Effector CD8-positive, alpha-beta T cell (primary cell): ENCODE measurements around the gene UBXN1.

ENCODE experiments used
- DNase-seq: peaks from one replicate; lab custom pipeline; 2025; lab: John Stamatoyannopoulos, UW

Gene UBXN1

DNA sequence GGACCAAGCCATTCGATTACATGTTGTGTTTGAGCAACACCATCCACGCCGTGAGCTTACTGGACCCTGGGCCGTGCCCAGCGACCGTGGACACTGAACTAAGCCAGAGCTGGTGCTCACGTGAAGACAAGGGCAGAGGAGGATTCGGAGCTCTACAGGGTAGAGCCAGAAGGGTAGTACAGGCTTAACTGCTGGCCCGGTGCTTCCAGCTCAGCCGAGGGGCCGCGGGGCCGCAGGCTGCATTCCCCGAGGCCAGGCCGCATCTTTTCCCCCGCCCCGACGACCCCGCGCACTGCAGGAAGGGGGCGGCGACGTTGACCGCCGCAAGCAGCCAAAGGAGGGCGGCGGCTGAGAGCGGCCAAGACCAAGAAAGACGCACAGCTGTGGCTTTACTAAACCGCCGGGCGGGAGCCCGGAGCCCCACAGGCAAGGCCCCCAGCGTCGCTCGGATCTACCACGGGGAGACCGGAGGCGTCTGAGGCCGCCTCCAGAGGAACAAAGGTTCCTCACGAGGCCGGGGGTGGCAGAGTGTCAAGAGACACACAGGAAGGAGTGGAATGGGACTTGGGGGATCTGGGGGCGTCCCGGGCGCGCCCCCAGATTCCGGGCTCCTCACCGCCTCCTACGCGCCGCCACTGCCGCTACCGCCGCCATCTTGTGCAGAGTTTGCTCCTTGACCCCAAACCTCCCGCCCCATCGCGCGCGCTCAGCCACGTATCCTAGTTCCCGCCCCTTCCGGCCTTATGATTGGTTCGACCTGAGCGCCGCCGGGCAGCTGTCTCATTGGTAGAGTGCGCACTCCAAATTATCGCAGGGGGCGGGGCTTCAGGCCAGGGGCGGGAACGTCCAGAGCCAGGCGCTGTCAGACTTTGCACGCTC lies 32.7 kb downstream of the UBXN1 start, which contains the start of gene GANAB:
Gene GANAB (minus strand): TSS at position 668 of the 879 bp plus-strand sequence. CDS start 14 bp downstream, at position 654.
- peak; percentile 99 for DNase-seq

DNA sequence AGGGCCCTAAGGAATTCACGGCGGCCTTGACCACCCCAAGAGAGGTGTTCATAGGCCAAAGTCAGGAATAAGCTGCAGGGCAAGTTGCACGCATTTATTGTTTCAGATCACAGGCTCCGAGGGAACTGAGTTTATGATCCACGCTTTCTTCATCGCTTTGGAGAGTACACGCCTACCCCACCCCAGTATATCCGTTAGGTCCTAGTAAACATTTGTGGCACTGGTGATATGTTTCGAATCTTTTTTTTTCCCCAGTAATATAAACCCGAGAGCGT lies 33.3 kb downstream of the UBXN1 start:
- DNase-seq = no peak

DNA sequence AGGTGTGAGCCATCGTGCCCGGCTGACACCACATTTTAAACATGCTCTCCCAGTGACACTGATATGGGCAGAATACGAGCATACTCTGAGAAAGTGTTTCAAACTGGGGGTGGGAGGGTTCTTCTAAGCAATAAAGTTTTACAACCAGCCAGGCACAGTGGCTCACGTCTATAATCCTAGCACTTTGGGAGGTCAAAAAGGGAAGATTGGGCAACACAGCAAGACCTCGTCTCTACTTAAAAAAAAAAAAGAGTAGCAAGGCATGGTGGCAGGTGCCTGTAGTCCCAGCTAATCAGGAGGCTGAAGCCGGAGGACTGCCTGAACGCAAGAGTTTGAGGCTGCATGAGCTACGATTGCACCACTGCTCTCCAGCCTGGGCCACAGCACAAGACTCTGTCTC lies 34.7 kb downstream of the UBXN1 start:
- DNase-seq = no peak

DNA sequence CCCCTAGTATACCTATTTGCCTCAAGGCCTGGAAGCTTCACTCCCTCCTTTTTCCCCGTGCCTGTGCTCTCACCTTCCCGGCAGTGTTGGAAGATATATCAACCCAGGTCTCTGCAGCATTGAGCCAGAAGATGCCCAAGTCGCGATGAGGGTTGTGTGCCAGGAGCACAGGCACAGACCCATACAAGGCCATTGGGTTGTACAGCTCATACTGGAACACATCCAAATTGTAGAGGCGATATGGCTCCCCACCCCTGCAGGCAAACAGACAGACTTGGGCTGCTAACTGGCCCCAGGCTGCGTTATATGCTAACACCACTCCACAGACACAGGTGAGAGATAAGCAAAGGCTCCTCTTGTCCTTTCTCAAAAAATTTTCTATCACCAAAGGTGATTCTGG lies 46.4 kb downstream of the UBXN1 start:
- no peak for DNase-seq

DNA sequence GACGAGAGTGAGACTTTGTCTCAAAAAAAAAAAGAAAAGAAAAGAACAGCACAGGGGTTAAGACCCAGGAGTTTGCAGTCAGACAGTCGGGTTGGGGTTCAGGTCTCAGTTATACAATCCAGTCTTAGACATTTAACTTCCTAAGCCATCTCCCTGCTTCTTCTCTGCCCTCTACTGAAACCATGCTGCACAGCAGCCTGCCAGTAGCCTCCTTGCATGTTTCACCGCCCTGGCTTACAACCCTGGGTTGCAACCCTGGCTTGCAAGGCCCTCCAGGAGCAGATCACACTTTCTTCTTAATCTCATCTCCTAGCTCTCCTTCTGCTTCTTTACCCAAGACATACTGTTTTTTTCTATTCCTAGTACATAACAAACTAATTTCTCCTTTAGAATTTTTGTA lies 51.2 kb downstream of the UBXN1 start:
- DNase-seq = no peak
